Gastroesophageal sphincter (tissue), 4 donors: Measurements from ENCODE around the gene LANCL1. TPM values are rescaled to one million over a fixed set of nuclear protein-coding genes. Genes with fewer than 3 reads are reported as not detected.

ENCODE experiments used
- ATAC-seq: fragments of 150-250 bp; one replicate; pipeline ENCODE4 v1.9.1; 2016; ENCODE audit warnings: mild to moderate bottlenecking, moderate library complexity
- H3K27ac ChIP-seq, 4 donors: fragments of 200-600 bp; sonication (generic) in 3 of 4; 1 replicate in 3 of 4; 2 replicates in 1 of 4; pipeline ENCODE4 v1.5.1; 2016 to 2019
- H3K27me3 ChIP-seq: fragments of 200-600 bp; sonication (generic); one replicate; pipeline ENCODE4 v1.5.1; 2019
- H3K36me3 ChIP-seq, 2 donors: fragments of 200-600 bp; sonication (generic); one replicate each; pipeline ENCODE4 v1.5.1; 2019; ENCODE audit warnings: control low read depth in 1 of 2
- H3K4me1 ChIP-seq, 3 donors: fragments of 200-600 bp; sonication (generic); 1 replicate in 2 of 3; 2 replicates in 1 of 3; pipeline ENCODE4 v1.5.1; 2016 to 2019; ENCODE audit warnings: control low read depth in 2 of 3
- H3K4me3 ChIP-seq, 2 donors: fragments of 200-600 bp; sonication (generic); one replicate each; pipeline ENCODE4 v1.5.1; 2019; ENCODE audit warnings: mild to moderate bottlenecking in 1 of 2, moderate library complexity in 1 of 2
- H3K9me3 ChIP-seq, 3 donors: fragments of 200-600 bp; sonication (generic); one replicate each; pipeline ENCODE4 v1.5.1; 2017 to 2019; ENCODE audit warnings: control low read depth in 2 of 3
- CTCF ChIP-seq, 4 experiments: fragments of 200-600 bp in 2 of 4; fragments of 450-650 bp in 2 of 4; sonication (generic) in 1 of 4; IDR thresholded peaks; one replicate each; pipeline ENCODE4 v1.5.1; 2017 to 2019; ENCODE audit warnings: antibody characterized with exemption in 4 of 4, mild to moderate bottlenecking in 2 of 4, moderate library complexity in 2 of 4
- EP300 ChIP-seq: sonication (generic); formaldehyde crosslinking; IDR thresholded peaks from one replicate; pipeline ENCODE4 v1.6.1; 2017; ENCODE audit warnings: antibody characterized with exemption, mild to moderate bottlenecking
- POLR2A ChIP-seq, 2 donors: fragments of 450-650 bp; IDR thresholded peaks; one replicate each; pipeline ENCODE4 v1.6.1; 2017; ENCODE audit warnings: antibody characterized with exemption in 2 of 2, mild to moderate bottlenecking in 2 of 2, moderate library complexity in 1 of 2
- POLR2AphosphoS5 ChIP-seq: sonication (generic); formaldehyde crosslinking; IDR thresholded peaks from one replicate; pipeline ENCODE4 v1.6.1; 2017; ENCODE audit warnings: antibody characterized with exemption
- WGBS, 2 donors: methylation state at CpG; one replicate each; pipeline ENCODE4 v1.1.5; 2018; ENCODE audit warnings: low coverage in 1 of 2; 5-methylcytosine and 5-hydroxymethylcytosine counted together
- total RNA-seq, 4 donors: library from RNA; depleted of rRNA; stranded (reverse); fragments of >200 nt; gene quantifications; one replicate each; pipeline ENCODE4 v1.1.0, GENCODE V29; 2016

Gene LANCL1
- total RNA-seq, 4 donors from 2014 or later: 33.0 to 44.4 (median 34.8) TPM

GRCh38 chr2:210443527-210443926, 33.0 kb downstream of the LANCL1 start:
- no peaks in the 10 kb centered on the region for H3K27me3 ChIP-seq
- peaks cover 0 to 18% (median 0%) of the 10 kb centered on the region in 3 donors for H3K9me3 ChIP-seq
- TF ChIP-seq EP300 (no peak), POLR2A (IDR thresholded peaks at IDR 0.05) (no peak), POLR2AphosphoS5 (no peak), CTCF (IDR thresholded peaks at IDR 0.05) (no peak)
- 81 to 91% methylated on average over 3 of the region's 3 CpGs for WGBS, 2 donors
- ATAC-seq: no peak
- no peaks in the 10 kb centered on the region for H3K4me1 ChIP-seq
- H3K36me3 ChIP-seq: peaks cover 0 to 53% of the 10 kb centered on the region in 2 donors
- no peak overlapping the region for H3K4me3 ChIP-seq
- no peak overlapping the region for H3K27ac ChIP-seq

- no peak for ATAC-seq
- TF ChIP-seq POLR2AphosphoS5: no peak
- TF ChIP-seq POLR2A (IDR thresholded peaks at IDR 0.05): no peak
- TF ChIP-seq CTCF (IDR thresholded peaks at IDR 0.05): no peak
- no peak for TF ChIP-seq EP300
- H3K9me3 ChIP-seq: peaks cover 0 to 11% (median 0%) of the 10 kb centered on the region in 3 donors
- peaks cover 0 to 59% of the 10 kb centered on the region in 2 donors for H3K36me3 ChIP-seq
- WGBS, 2 donors: 89% methylated on average over 1 of the region's 1 CpG; no CpG with 5 or more reads in 1 of the 2 donors
- no peak overlapping the region for H3K4me3 ChIP-seq
- H3K27me3 ChIP-seq: no peaks in the 10 kb centered on the region
- H3K4me1 ChIP-seq: no peaks in the 10 kb centered on the region
- no peak overlapping the region for H3K27ac ChIP-seq
These were observed 33.7 kb downstream of the LANCL1 start for GRCh38 chr2:210442878-210443277.

GRCh38 chr2:210442457-210442856, 34.1 kb downstream of the LANCL1 start:
- Histone ChIP-seq H3K36me3 (peaks cover 0 to 63% of the 10 kb centered on the region in 2 donors), H3K9me3 (peaks cover 0 to 8% (median 0%) of the 10 kb centered on the region in 3 donors)
- WGBS, 2 donors: 65 to 82% methylated on average over 2 of the region's 2 CpGs

GRCh38 chr2:210440206-210440605, 36.4 kb downstream of the LANCL1 start:
- 82 to 85% methylated on average over 3 of the region's 3 CpGs for WGBS, 2 donors
- H3K4me3 ChIP-seq: no peak overlapping the region
- ATAC-seq: no peak
- no peaks in the 10 kb centered on the region for H3K27me3 ChIP-seq
- no peaks in the 10 kb centered on the region for H3K9me3 ChIP-seq
- H3K4me1 ChIP-seq: no peaks in the 10 kb centered on the region
- no peak for TF ChIP-seq POLR2A (IDR thresholded peaks at IDR 0.05)
- no peak for TF ChIP-seq CTCF (IDR thresholded peaks at IDR 0.05)
- no peak for TF ChIP-seq EP300
- TF ChIP-seq POLR2AphosphoS5: no peak
- H3K36me3 ChIP-seq: peaks cover 5 to 72% of the 10 kb centered on the region in 2 donors
- H3K27ac ChIP-seq: no peak overlapping the region

More at GRCh38 chr2:210442457-210442856, 34.1 kb downstream of the LANCL1 start:
- Histone ChIP-seq H3K27ac (no peak overlapping the region), H3K4me3 (no peak overlapping the region), H3K27me3 (no peaks in the 10 kb centered on the region), H3K4me1 (no peaks in the 10 kb centered on the region)
- ATAC-seq: no peak
- TF ChIP-seq POLR2AphosphoS5 (no peak), POLR2A (IDR thresholded peaks at IDR 0.05) (no peak), EP300 (no peak), CTCF (IDR thresholded peaks at IDR 0.05) (no peak)

- peaks cover 9 to 99% of the 10 kb centered on the region in 2 donors for H3K36me3 ChIP-seq
- TF ChIP-seq EP300 (no peak), POLR2A (IDR thresholded peaks at IDR 0.05) (no peak), POLR2AphosphoS5 (no peak), CTCF (IDR thresholded peaks at IDR 0.05) (no peak)
- H3K9me3 ChIP-seq: no peaks in the 10 kb centered on the region
- no peaks in the 10 kb centered on the region for H3K4me1 ChIP-seq
- H3K4me3 ChIP-seq: no peak overlapping the region
- H3K27ac ChIP-seq: no peak overlapping the region
- no peak for ATAC-seq
- WGBS, 2 donors: 82 to 86% methylated on average over 1 of the region's 1 CpG
- H3K27me3 ChIP-seq: no peaks in the 10 kb centered on the region
These were observed 41.1 kb downstream of the LANCL1 start for GRCh38 chr2:210435439-210435838.
